Measurements from ENCODE around the gene TEDC1.

The TEDC1 gene

GRCh38 chr14:105481886-105482457 is 9.1 kb upstream of the TEDC1 start:
- Histone ChIP-seq H3K4me3 (ENCODE audit: low read length) (no peak overlapping the region), H3K27ac (ENCODE audit: low read length) (no peak overlapping the region), H3K27me3 (ENCODE audit: control insufficient read depth, insufficient read depth, low read length) (peaks cover 22% of the 10 kb centered on the region), H3K9me3 (ENCODE audit: control insufficient read depth, insufficient read depth, low read length) (no peaks in the 10 kb centered on the region), H3K36me3 (ENCODE audit: control insufficient read depth, insufficient read depth, low read length) (no peaks in the 10 kb centered on the region), H3K4me1 (ENCODE audit: control insufficient read depth, insufficient read depth, low read length) (peaks cover 15% of the 10 kb centered on the region)
- no peak for DNase-seq (ENCODE audit: low read depth, low spot score)
- no CpG with 5 or more reads among the region's 18 CpGs for WGBS (ENCODE audit: insufficient coverage, insufficient read length)

- H3K27ac ChIP-seq (ENCODE audit: low read length), result no peak overlapping the region
- H3K4me1 ChIP-seq (ENCODE audit: control insufficient read depth, insufficient read depth, low read length), result peaks cover 15% of the 10 kb centered on the region
- WGBS (ENCODE audit: insufficient coverage, insufficient read length), result no CpG with 5 or more reads among the region's 18 CpGs
- H3K4me3 ChIP-seq (ENCODE audit: low read length), result no peak overlapping the region
- H3K9me3 ChIP-seq (ENCODE audit: control insufficient read depth, insufficient read depth, low read length), result no peaks in the 10 kb centered on the region
- H3K36me3 ChIP-seq (ENCODE audit: control insufficient read depth, insufficient read depth, low read length), result no peaks in the 10 kb centered on the region
- H3K27me3 ChIP-seq (ENCODE audit: control insufficient read depth, insufficient read depth, low read length), result peaks cover 23% of the 10 kb centered on the region
- DNase-seq (ENCODE audit: low read depth, low spot score), result no peak
These were observed 8.4 kb upstream of the TEDC1 start for GRCh38 chr14:105482486-105483110.

GRCh38 chr14:105483300-105484068 is 7.6 kb upstream of the TEDC1 start:
- no peak overlapping the region for H3K27ac ChIP-seq (ENCODE audit: low read length)
- no peak overlapping the region for H3K4me3 ChIP-seq (ENCODE audit: low read length)
- H3K36me3 ChIP-seq (ENCODE audit: control insufficient read depth, insufficient read depth, low read length), result no peaks in the 10 kb centered on the region
- H3K4me1 ChIP-seq (ENCODE audit: control insufficient read depth, insufficient read depth, low read length), result peaks cover 13% of the 10 kb centered on the region
- no peaks in the 10 kb centered on the region for H3K9me3 ChIP-seq (ENCODE audit: control insufficient read depth, insufficient read depth, low read length)
- peaks cover 21% of the 10 kb centered on the region for H3K27me3 ChIP-seq (ENCODE audit: control insufficient read depth, insufficient read depth, low read length)
- WGBS (ENCODE audit: insufficient coverage, insufficient read length), result no CpG with 5 or more reads among the region's 18 CpGs
- no peak for DNase-seq (ENCODE audit: low read depth, low spot score)

GRCh38 chr14:105484069-105484996 is 6.7 kb upstream of the TEDC1 start:
- Histone ChIP-seq H3K9me3 (ENCODE audit: control insufficient read depth, insufficient read depth, low read length) (no peaks in the 10 kb centered on the region), H3K27me3 (ENCODE audit: control insufficient read depth, insufficient read depth, low read length) (peaks cover 18% of the 10 kb centered on the region), H3K4me3 (ENCODE audit: low read length) (no peak overlapping the region), H3K36me3 (ENCODE audit: control insufficient read depth, insufficient read depth, low read length) (no peaks in the 10 kb centered on the region), H3K27ac (ENCODE audit: low read length) (no peak overlapping the region), H3K4me1 (ENCODE audit: control insufficient read depth, insufficient read depth, low read length) (peaks cover 12% of the 10 kb centered on the region)
- no CpG with 5 or more reads among the region's 20 CpGs for WGBS (ENCODE audit: insufficient coverage, insufficient read length)
- no peak for DNase-seq (ENCODE audit: low read depth, low spot score)

- no peak for DNase-seq (ENCODE audit: low read depth, low spot score)
- peaks cover 11% of the 10 kb centered on the region for H3K4me1 ChIP-seq (ENCODE audit: control insufficient read depth, insufficient read depth, low read length)
- H3K4me3 ChIP-seq (ENCODE audit: low read length), result no peak overlapping the region
- H3K9me3 ChIP-seq (ENCODE audit: control insufficient read depth, insufficient read depth, low read length), result no peaks in the 10 kb centered on the region
- no peak overlapping the region for H3K27ac ChIP-seq (ENCODE audit: low read length)
- WGBS (ENCODE audit: insufficient coverage, insufficient read length), result no CpG with 5 or more reads among the region's 16 CpGs
- no peaks in the 10 kb centered on the region for H3K36me3 ChIP-seq (ENCODE audit: control insufficient read depth, insufficient read depth, low read length)
- H3K27me3 ChIP-seq (ENCODE audit: control insufficient read depth, insufficient read depth, low read length), result peaks cover 12% of the 10 kb centered on the region
These were observed 6.1 kb upstream of the TEDC1 start for GRCh38 chr14:105484997-105485393.

GRCh38 chr14:105485739-105486162 is 5.3 kb upstream of the TEDC1 start:
- DNase-seq (ENCODE audit: low read depth, low spot score), result no peak
- H3K27me3 ChIP-seq (ENCODE audit: control insufficient read depth, insufficient read depth, low read length), result peaks cover 7% of the 10 kb centered on the region; the same call in 1 of the 2 replicates

GRCh38 chr14:105486163-105486973 is 4.7 kb upstream of the TEDC1 start, which contains the start of gene CRIP1:
Gene CRIP1, plus strand, starts transcription at chr14:105486886. Its CDS starts 374 bp downstream, at chr14:105487260.
- Histone ChIP-seq H3K4me3 (ENCODE audit: low read length) (peak within 1 kb of the TSS; percentile 4; the same call in 1 of the 2 replicates), H3K4me1 (ENCODE audit: control insufficient read depth, insufficient read depth, low read length) (peaks cover 5% of the 10 kb centered on the region), H3K27me3 (ENCODE audit: control insufficient read depth, insufficient read depth, low read length) (peaks cover 7% of the 10 kb centered on the region; the same call in 1 of the 2 replicates), H3K36me3 (ENCODE audit: control insufficient read depth, insufficient read depth, low read length) (no peaks in the 10 kb centered on the region), H3K9me3 (ENCODE audit: control insufficient read depth, insufficient read depth, low read length) (no peaks in the 10 kb centered on the region), H3K27ac (ENCODE audit: low read length) (no peak within 1 kb of the TSS)
- no peak for DNase-seq (ENCODE audit: low read depth, low spot score)
- WGBS (ENCODE audit: insufficient coverage, insufficient read length), result no CpG with 5 or more reads among the region's 56 CpGs

More at GRCh38 chr14:105485739-105486162, 5.3 kb upstream of the TEDC1 start:
- Histone ChIP-seq H3K4me3 (ENCODE audit: low read length) (no peak overlapping the region), H3K27ac (ENCODE audit: low read length) (no peak overlapping the region), H3K4me1 (ENCODE audit: control insufficient read depth, insufficient read depth, low read length) (peaks cover 9% of the 10 kb centered on the region), H3K9me3 (ENCODE audit: control insufficient read depth, insufficient read depth, low read length) (no peaks in the 10 kb centered on the region), H3K36me3 (ENCODE audit: control insufficient read depth, insufficient read depth, low read length) (no peaks in the 10 kb centered on the region)
- WGBS (ENCODE audit: insufficient coverage, insufficient read length), result no CpG with 5 or more reads among the region's 12 CpGs

GRCh38 chr14:105486974-105487448 is 4.0 kb upstream of the TEDC1 start:
- Histone ChIP-seq H3K36me3 (ENCODE audit: control insufficient read depth, insufficient read depth, low read length) (no peaks in the 10 kb centered on the region), H3K9me3 (ENCODE audit: control insufficient read depth, insufficient read depth, low read length) (no peaks in the 10 kb centered on the region), H3K27me3 (ENCODE audit: control insufficient read depth, insufficient read depth, low read length) (peaks cover 7% of the 10 kb centered on the region; the same call in 1 of the 2 replicates), H3K4me3 (ENCODE audit: low read length) (peak overlapping the region; percentile 4; the same call in 1 of the 2 replicates), H3K27ac (ENCODE audit: low read length) (no peak overlapping the region), H3K4me1 (ENCODE audit: control insufficient read depth, insufficient read depth, low read length) (peaks cover 3% of the 10 kb centered on the region)
- WGBS (ENCODE audit: insufficient coverage, insufficient read length), result no CpG with 5 or more reads among the region's 45 CpGs
- DNase-seq (ENCODE audit: low read depth, low spot score), result no peak

- H3K27ac ChIP-seq (ENCODE audit: low read length), result no peak overlapping the region
These were observed 3.5 kb upstream of the TEDC1 start for GRCh38 chr14:105487449-105487985.

More at GRCh38 chr14:105487449-105487985, 3.5 kb upstream of the TEDC1 start:
- no peak for DNase-seq (ENCODE audit: low read depth, low spot score)
- H3K9me3 ChIP-seq (ENCODE audit: control insufficient read depth, insufficient read depth, low read length), result no peaks in the 10 kb centered on the region
- H3K4me3 ChIP-seq (ENCODE audit: low read length), result peak overlapping the region; percentile 4; the same call in 1 of the 2 replicates
- peaks cover 7% of the 10 kb centered on the region; the same call in 1 of the 2 replicates for H3K27me3 ChIP-seq (ENCODE audit: control insufficient read depth, insufficient read depth, low read length)
- no CpG with 5 or more reads among the region's 48 CpGs for WGBS (ENCODE audit: insufficient coverage, insufficient read length)
- H3K4me1 ChIP-seq (ENCODE audit: control insufficient read depth, insufficient read depth, low read length), result no peaks in the 10 kb centered on the region; the same call in 1 of the 2 replicates
- H3K36me3 ChIP-seq (ENCODE audit: control insufficient read depth, insufficient read depth, low read length), result no peaks in the 10 kb centered on the region
